NCI-H2196 treated with DMSO at 0.1 percent for 48 hours (cell line): ENCODE data around the gene ANKRD44.
"Not testable (repeated sequence)": the region's sequence is repeated elsewhere in the genome, so short reads cannot be mapped to it uniquely, and the experiment has no call there.

Experiments
- DNase-seq: peaks from one replicate; lab custom pipeline; 2025; ENCODE audit not compliant: unreplicated experiment; lab: John Stamatoyannopoulos, UW

Gene ANKRD44

DNA sequence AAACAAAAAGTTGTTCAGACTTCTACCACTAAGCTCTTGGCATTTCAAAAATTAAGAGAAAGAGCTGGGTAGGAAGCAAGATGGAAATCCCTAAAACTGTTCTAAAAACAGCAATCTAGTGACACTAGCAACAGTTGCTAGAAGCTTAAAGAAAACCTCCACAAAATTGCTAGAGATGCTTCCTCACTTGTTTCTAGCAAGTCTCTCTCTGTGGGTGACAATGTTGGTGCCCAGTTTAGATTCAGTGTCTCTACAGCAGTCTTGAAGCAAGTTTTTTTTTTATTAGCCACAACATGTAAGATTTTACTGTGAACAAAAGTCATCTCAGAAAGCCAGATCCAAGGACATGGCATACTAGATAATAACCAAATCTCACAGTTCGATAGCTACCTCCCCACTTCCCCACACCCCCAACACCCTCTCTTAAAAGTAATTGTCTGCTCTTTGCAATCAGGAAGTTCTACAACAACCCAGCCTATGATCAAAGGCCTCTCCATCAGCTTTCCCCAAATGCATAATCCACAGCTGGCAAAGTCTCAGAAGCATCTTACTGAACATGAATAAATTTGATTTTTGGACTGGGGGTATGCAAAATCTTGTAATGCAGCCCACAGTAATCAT lies 70.0 kb downstream of the ANKRD44 start:
- DNase-seq, result no peak

DNA sequence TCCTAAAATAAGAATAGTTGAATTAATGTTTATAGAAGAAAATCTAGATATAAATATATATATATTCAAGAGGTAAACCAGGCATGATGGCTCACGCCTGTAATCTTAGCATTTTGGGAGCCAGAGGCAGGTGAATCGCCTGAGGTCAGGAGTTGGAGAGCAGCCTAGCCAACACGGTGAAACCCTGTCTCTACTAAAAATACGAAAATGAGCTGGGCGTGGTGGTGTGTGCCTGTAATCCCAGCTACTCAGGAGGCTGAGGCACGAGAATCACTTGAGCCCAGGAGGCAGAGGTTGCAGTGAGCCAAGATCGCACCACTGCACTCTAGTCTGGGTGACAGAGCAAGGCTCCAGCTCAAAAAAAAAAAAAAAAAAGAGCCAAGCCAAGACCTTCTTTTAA lies 70.6 kb downstream of the ANKRD44 start:
- DNase-seq, result not testable (repeated sequence)

DNA sequence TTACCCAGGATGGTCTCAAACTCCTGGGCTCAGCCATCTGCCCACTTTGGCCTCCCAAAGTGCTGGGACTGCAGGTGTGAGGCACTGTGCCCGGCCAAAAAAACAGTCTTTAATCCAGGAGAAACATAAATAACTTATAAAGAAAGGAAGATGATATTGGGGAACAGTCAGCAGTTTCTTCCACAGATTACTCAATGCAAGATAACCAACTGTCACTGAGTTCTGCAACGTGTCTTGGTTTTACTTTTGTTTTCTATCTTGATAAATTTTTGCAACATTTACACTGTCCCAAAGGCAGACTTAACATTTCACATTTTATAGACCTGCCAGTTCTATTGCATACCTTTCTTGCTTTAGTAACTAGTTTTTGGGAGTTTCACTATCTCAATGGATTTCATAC lies 71.1 kb downstream of the ANKRD44 start:
- DNase-seq, result no peak

- DNase-seq, result no peak
Measured at GRCh38 chr2:197238043-197238365, 72.6 kb downstream of the ANKRD44 start.

- no peak for DNase-seq
Measured at GRCh38 chr2:197237291-197238042, 73.1 kb downstream of the ANKRD44 start.

GRCh38 chr2:197236816-197237215 lies 73.8 kb downstream of the ANKRD44 start:
- no peak for DNase-seq

GRCh38 chr2:197236159-197236558 lies 74.4 kb downstream of the ANKRD44 start:
- no peak for DNase-seq

DNA sequence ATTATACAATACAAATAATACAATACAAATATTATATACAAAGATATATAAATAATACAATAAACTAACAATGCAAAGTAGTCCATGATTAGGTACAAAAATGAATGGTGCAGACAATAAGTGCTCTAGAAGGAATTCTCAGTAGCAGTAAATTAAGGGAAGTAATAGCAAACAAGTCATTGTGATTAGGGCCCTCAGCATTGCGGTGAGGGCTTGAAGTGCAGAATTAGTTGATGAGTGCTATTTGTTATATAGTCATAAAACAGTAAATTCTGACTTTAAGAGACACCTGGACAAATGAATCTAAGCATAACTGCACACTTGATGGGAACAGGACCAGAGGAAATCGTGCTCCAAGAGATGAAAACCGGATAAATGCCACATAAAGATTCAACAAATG lies 74.9 kb downstream of the ANKRD44 start:
- no peak for DNase-seq

GRCh38 chr2:197234671-197235191 lies 75.8 kb downstream of the ANKRD44 start:
- no peak for DNase-seq

DNA sequence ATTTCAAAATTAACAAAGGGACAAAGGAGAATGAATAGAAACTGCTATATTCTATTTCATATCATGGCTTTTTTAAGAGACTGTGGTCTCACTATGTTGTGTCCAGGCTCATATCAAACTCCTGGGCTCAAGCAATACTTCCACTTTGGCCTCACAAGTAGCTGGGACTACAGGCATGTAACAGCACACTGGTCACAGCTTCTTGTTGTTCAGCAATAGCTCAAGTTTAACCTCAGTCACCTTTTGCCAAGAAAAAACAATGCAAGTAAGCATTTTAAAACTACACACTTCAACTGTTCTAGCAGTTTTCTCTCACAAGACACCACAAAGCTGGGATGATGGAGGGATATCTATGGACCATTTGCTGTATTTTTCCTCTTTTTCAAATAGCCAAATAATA lies 77.1 kb downstream of the ANKRD44 start:
- DNase-seq, result no peak

DNA sequence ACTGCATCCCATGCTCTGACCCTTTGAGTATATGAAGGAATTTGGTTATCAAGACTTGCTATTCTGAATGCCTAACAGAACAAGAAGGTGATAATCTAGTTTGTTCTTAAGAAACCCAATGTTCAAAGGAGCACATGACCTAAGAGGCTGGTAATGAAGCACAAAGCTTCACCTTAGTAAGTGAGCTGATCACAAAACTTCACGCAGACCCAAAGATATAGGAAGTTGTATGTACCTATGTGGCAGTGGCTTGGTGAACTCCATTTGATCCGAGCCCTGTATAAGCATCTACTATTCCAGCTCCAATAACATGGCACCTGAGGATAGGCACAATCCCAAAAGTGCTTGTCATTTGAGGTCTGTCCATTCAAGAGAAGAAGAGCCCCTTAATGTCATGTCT lies 78.6 kb downstream of the ANKRD44 start:
- no peak for DNase-seq

DNA sequence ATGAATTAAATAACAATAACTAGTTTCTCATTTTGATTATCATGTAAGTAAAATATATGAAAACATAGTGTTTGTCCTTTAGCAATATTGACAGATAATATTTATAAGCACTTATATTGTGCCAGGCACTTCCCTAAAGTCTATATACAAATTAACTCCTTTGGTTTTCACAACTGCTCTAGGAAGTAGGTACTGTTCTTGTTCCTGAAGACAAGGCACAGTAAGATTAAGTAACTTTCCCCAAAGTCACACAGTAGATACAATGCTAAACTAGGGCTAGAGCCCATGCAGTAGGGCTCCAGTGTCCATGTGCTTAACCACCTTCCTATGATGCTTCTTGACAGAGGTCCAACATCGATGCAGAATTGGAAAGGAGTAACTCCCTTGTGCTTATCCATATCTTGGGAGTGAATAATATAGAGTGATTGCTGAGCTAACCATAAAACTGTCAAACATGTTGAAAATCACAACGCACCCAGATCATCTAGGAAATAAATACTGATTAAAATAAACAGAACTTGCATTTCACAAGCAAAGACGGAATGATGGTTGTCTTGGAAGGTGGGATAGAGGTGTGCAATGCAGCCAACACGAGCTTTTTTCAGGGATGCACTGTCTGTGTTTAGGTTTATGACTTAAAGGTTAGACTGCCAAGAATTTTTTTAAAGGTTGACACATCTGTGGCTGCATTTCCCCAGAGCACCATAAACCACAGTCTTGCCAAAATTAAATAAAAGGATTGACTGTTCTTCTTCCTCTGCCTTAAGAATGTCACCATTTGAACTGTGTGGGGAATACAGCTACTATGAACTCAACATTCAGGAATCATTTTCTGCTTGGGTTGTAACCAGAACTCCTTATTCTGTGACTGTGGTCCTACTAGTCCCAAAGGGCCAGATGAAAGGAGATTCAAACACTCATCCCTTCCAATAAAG lies 80.8 kb downstream of the ANKRD44 start:
- DNase-seq, result no peak

GRCh38 chr2:197223451-197223850 lies 87.1 kb downstream of the ANKRD44 start:
- no peak for DNase-seq

DNA sequence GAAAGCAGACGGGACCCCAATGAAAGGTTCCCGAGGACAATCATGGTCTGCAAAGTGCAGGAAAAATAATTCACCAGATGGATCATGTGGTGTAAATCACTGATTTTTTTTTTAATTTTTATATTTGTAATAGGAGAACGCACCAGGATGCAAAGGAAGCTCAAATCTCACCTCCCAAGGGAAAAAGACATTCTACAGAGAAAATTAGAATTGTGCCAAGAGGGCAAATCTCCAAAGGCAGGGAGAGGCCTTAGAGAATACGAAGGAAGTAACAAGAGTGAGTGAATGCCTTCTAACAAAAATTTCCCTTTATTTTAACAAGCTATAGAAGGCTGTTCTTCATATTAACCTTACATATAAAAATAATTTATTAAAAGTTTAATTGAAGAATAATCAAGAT lies 90.9 kb downstream of the ANKRD44 start:
- no peak for DNase-seq

- DNase-seq, result no peak
Measured at GRCh38 chr2:197217541-197217940, 93.0 kb downstream of the ANKRD44 start.

DNA sequence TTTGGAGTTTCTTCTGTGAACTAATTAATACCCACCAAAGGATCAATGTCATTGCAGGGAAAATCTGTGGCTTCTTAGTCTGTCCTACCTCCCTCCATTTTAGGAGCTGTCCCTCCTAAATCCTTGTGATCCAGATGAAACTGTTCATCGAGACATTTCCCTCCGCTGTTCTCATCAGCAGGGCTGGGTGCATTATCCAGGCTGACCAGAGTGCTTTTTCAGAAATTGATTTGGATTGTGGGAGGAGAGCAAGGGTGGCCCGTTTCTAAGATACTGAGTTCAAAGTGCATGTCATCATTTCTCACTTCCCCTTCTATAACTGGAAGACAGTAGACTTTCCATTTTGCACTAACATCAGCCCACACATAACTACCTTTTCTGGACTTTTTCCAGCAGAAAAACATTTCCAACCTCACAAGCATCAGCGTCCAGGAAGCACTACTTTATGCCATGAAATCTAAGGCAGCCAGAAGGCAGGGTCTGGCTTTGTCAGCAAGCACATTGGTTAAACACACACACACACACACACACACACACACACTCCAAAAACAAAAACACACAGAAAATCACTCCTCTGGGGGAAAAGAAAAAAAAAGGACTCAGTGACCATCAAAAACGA lies 94.1 kb downstream of the ANKRD44 start:
- DNase-seq, result no peak

GRCh38 chr2:197215748-197216360 lies 94.7 kb downstream of the ANKRD44 start:
- no peak for DNase-seq

DNA sequence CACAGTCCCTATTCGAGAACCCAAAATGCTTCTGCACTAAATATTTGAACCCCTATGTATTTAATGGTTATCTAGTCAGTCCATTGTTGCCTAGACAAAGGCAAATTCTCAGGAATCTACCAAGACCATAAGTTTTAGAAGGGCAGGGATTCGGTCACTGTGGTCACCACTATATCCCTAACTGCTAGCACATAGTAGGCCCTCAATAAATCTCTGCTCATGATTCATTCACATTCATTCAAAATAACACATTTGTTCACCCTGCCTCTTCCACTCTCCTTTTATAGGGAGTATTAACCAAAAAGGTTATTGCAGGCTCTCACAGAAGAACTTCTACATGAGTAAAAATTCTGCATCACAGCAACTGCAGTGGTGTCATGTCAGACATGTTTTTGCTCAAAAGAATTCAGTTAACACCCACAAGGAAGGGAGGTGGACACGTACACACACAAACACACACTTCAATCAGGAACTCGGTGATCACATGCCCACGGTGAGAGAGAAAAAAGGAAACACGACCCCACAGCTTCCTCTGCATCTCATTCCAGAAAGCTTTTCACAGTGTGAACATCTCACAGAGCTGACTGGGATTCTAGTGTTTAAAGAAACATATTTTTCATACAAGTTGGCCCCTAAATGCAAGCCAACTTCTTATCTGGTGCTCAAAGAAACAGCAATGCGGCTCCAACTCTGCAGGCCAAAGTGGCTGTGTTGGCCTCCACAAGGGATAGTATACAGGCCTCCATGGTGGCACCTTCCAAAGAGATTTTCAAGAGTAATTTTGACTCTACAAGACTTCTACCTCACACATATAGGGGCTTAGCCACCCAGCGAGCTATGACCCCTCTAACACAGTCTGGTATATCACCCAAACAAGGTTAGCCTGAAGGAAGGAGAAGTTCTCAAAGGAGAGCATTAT lies 98.0 kb downstream of the ANKRD44 start:
- no peak for DNase-seq

DNA sequence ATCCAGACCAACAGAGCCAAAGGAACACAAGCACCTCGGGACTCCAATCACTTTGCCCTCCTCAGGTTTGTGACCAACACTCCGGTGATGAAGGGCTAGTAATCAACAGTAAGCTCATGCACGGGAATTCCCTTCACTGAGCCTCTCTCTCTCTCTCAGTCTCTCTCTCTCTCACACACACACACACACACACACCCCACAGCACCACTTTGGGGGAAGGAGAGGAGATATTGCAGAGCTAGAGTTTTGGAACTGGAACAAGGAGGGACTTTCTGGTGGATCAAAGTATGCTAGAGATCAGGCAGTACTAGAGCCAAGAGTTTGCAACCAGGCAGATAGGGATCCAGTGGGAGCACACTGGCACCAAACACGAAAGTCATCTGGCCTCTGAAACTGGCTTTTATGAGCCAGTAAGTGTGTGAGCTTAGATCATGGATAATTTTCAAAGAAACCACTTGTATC lies 98.7 kb downstream of the ANKRD44 start:
- DNase-seq, result no peak

GRCh38 chr2:197210430-197210829 lies 100.2 kb downstream of the ANKRD44 start:
- DNase-seq, result no peak
